Rectal smooth muscle tissue (tissue), 1 donor: Measurements from ENCODE around the gene ROCK2.

Experiments
- H3K27ac ChIP-seq: one replicate; pipeline ENCODE4 v1.7.0; 2013; ENCODE audit warnings: low read depth, low read length, inconsistent platforms
- H3K27me3 ChIP-seq: one replicate; pipeline ENCODE4 v1.7.0; 2013; ENCODE audit warnings: low read length; ENCODE audit not compliant: control insufficient read depth, insufficient read depth
- H3K36me3 ChIP-seq: one replicate; pipeline ENCODE4 v1.7.0; 2013; ENCODE audit warnings: low read length; ENCODE audit not compliant: control insufficient read depth, insufficient read depth
- H3K4me1 ChIP-seq: one replicate; pipeline ENCODE4 v1.7.0; 2013; ENCODE audit warnings: low read length; ENCODE audit not compliant: control insufficient read depth, insufficient read depth
- H3K4me3 ChIP-seq: one replicate; pipeline ENCODE4 v1.7.0; 2013; ENCODE audit warnings: low read length
- H3K9ac ChIP-seq: one replicate; pipeline ENCODE4 v1.7.0; 2013; ENCODE audit warnings: low read length

Gene ROCK2

DNA sequence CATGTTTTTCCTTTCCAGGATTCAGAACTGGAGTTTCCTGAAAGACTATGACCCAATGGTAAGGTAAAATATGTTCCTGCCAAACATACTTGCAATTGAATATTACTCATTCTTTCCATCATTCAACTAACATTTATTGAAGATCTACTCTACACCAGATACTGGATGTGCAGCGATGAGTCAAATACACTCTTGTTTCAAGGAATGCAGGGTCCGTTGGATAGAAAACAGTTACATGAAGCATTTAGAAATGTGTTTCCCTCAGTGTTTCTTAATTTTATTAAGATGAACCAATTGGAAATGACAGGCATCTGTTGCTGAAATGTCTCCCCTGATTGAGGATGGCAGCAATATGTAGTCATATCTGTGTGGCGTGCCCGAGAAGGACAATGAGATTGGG lies 203.9 kb downstream of the ROCK2 start:
- Histone ChIP-seq H3K4me1 (no peaks in the 10 kb centered on the region), H3K27ac (no peak overlapping the region), H3K27me3 (no peaks in the 10 kb centered on the region), H3K4me3 (no peak overlapping the region), H3K9ac (no peak overlapping the region), H3K36me3 (no peaks in the 10 kb centered on the region)

- Histone ChIP-seq H3K36me3 (no peaks in the 10 kb centered on the region), H3K4me1 (no peaks in the 10 kb centered on the region), H3K27ac (no peak overlapping the region), H3K4me3 (no peak overlapping the region), H3K9ac (no peak overlapping the region), H3K27me3 (no peaks in the 10 kb centered on the region)
These were observed 210.1 kb downstream of the ROCK2 start for GRCh38 chr2:11134349-11134748.

DNA sequence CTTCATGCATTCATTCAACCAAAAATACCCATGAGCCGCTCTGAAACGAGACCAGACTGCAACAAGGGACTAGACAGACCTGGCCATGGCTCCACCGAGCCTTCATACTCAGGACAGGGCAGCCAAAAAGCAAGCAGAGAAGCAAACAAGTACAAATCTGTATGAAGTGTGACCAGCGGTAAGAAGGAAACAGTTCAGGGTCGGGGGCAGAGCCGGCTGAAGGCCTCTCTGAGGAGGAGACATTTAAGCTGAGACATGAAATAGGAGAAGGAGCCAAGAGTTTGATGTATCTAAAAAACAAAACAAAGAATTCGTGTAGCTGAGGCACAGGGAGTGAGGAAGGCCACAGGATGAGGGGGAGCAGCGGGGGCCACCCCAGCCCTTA lies 210.5 kb downstream of the ROCK2 start:
- no peaks in the 10 kb centered on the region for H3K27me3 ChIP-seq
- no peak overlapping the region for H3K27ac ChIP-seq
- H3K4me3 ChIP-seq: no peak overlapping the region
- no peaks in the 10 kb centered on the region for H3K4me1 ChIP-seq
- H3K36me3 ChIP-seq: no peaks in the 10 kb centered on the region
- H3K9ac ChIP-seq: no peak overlapping the region

DNA sequence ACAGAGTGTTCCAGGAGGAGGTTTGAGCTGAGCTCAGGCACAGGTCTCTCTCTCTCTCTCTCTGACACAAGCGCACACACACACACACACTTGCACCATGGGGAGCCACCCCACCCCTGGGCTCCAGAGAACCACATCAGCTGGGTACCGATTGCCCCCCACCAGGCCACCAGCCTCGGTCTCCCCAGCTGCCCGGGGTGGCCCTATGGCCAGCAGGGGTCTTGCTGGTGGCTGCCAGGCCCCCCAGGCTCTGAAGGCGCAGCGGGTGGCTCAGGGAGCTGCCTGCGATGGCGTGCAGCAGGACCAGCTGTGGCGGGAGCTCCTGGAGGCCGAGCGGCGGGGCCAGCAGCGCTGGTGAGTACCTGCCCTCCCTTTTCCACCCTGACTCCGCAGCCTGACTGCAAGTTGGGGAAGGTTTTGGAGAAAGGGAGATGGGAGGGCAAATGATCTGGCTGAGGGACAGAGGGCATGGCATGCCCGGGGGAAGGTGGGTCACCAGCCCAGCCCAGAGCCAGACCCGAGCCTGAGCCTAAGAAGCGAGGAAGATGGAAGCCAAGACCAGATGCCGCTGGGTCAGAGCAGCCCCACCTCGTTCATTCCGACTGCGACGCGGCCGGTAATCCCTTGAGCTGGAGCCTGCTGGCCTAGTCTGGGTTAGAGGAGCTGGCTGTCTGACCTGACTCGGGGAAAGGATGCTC lies 211.0 kb downstream of the ROCK2 start:
- H3K27ac ChIP-seq: no peak overlapping the region
- no peaks in the 10 kb centered on the region for H3K27me3 ChIP-seq
- no peak overlapping the region for H3K9ac ChIP-seq
- H3K4me1 ChIP-seq: no peaks in the 10 kb centered on the region
- no peaks in the 10 kb centered on the region for H3K36me3 ChIP-seq
- peak overlapping the region; percentile 66 for H3K4me3 ChIP-seq

DNA sequence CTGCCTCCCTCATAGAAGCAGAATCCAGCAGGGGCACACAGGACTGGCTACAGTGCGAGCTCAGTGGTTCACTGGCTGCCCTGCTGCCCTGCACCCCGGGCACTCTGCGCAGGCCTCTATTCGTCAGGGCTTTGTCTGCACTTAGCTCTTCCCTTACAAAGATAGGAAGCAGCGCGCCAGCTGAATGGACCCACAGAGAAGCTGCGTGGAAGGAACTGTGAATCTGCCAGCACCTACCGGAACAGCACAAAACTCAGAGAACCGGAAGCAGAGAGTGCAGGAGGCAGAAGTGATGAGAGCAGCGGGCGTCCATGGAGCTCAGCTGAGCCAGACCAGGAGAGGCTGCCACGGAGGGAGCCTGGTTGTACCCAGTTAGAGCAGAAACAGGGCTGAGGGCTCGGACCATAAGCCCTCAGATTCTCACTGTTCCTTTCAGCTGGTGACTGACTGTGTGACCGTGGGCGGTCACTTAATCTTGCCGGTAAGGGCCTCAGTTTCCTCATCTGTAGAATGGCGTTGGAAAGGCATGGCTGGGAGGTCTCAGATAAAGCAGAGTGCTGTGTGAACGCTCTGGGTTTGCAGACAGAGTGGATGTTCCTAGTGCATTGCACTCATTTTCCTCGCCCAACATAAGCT lies 212.3 kb downstream of the ROCK2 start:
- Histone ChIP-seq H3K4me1 (no peaks in the 10 kb centered on the region), H3K4me3 (no peak overlapping the region), H3K27ac (no peak overlapping the region), H3K36me3 (no peaks in the 10 kb centered on the region), H3K27me3 (no peaks in the 10 kb centered on the region), H3K9ac (no peak overlapping the region)

- Histone ChIP-seq H3K27ac (no peak overlapping the region), H3K4me3 (no peak overlapping the region), H3K27me3 (no peaks in the 10 kb centered on the region), H3K36me3 (no peaks in the 10 kb centered on the region), H3K4me1 (no peaks in the 10 kb centered on the region), H3K9ac (no peak overlapping the region)
These were observed 213.1 kb downstream of the ROCK2 start for GRCh38 chr2:11131166-11131920.
